GM15510 (cell line): Measurements from ENCODE around the gene WASF3.

ENCODE experiments used
- POLR2A ChIP-seq: IDR thresholded peaks from 3 replicates; pipeline ENCODE4 v1.6.1; 2011; ENCODE audit warnings: borderline replicate concordance; ENCODE audit not compliant: insufficient read length; ENCODE audit errors: extremely low read depth

WASF3 gene

DNA sequence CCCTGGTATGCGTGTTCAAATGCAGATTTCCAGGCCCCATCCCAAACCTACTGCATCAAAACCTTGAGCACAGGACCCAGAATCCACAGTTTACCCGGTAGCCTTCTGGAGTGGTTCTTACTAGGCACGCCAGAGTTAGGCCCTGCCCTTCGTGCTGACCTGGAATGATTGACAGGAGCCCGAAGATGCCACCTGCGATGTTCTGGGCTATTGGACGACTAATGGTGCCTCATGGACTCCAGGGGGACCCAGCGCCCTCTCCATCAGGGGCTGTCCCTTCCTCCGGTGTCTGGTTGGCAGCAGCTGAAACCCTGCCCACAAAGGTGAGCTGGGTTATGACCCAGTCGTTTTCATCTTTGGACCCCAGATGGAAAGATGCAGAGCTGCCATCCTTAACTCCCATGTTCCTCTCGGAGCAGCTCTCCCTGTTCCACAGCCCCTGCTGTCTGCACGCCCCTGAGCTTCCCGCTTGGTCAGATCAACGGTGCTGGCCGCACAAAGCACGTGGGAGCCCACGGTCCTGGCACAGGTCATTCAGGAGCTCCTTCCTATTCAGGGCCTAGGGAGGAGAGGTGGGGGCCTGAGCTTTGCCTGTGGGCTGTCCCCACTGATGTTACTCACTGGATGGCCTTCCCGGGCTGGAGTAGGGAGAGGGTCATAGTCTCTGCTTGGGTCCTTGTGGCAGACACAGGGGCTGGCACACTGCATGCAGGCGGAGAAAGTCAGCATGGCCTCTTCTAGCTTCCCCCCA is 137.3 kb downstream of the WASF3 start:
- no peak for TF ChIP-seq POLR2A

DNA sequence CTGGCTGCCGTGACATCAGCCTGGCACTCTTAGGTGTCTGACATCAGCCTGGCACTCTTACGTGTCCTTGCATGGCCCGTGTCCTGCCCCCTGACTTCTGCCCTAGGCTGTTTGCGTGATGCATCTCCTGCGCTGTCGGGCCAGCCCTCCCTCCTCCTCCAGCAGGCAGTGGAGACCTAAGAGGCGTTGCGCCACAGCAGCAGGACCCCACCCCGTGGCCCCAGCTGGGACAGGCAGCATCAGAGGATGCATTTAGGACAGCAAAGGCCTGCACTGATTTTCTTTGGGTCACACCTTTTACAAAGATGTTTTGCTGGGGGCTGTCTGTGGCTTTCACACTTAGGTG is 137.8 kb downstream of the WASF3 start:
- no peak for TF ChIP-seq POLR2A

DNA sequence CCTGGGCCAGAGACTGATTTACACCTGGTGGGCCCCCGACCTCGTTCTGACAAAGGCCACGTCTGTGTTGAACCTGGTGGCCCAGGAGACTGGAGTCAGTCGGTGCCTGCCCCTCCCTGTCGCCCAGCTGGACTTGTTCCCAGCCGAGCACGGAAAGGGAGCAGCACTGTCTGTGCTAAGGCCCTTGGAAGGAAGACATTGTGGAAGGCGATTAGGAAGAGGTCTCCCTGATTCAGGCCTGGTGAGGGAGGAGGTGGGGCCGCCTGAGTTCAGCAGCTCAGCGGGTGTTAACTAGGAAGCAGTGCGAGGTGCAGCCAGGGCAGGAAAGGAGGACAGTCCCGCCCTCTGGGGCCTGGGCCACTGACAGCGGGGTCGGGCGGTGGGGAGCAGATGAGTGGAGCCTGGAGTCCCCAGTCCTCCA is 138.4 kb downstream of the WASF3 start:
- no peak for TF ChIP-seq POLR2A

DNA sequence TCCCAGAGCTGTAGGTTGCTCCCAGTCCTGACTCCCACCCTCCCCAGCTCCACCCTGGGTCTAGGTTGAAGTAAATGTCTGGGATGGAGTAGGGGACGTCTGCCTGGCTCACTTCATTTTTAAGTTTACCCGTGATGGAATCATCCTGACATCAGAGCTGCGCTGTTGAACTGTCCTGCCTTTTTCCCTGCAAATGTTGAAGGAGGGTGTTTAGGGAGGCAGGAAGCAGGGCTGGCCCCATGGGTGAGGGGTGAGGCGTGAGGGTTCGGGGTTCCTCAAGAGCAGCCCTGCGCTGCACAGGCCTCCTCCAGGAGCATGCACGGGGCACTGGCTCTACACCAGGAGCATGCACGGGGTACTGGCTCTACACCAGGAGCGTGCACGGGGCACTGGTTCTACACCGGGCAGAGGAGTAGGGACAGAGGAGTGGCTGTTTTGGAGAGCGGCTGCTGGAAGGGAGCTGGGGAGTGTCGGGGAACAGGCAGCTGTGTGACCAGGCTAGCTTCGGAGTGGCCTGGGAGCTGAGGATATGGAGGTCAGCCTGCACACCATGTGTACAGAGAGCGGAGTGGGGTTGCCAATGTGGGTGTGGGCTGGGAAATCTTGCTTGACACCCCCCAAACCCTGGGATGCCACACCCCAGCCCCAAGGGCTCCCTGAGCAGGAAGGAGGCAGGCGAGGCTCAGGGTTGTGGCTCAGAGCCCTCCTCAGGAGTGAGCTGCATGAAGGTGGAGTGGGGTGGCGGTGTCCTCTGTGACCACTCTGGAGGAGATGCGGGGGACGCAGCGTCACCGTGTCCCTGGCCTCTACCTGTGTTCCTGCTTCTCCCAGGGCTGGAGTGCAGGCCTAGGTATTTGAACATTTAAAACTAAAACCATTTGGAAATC is 139.8 kb downstream of the WASF3 start:
- no peak for TF ChIP-seq POLR2A

DNA sequence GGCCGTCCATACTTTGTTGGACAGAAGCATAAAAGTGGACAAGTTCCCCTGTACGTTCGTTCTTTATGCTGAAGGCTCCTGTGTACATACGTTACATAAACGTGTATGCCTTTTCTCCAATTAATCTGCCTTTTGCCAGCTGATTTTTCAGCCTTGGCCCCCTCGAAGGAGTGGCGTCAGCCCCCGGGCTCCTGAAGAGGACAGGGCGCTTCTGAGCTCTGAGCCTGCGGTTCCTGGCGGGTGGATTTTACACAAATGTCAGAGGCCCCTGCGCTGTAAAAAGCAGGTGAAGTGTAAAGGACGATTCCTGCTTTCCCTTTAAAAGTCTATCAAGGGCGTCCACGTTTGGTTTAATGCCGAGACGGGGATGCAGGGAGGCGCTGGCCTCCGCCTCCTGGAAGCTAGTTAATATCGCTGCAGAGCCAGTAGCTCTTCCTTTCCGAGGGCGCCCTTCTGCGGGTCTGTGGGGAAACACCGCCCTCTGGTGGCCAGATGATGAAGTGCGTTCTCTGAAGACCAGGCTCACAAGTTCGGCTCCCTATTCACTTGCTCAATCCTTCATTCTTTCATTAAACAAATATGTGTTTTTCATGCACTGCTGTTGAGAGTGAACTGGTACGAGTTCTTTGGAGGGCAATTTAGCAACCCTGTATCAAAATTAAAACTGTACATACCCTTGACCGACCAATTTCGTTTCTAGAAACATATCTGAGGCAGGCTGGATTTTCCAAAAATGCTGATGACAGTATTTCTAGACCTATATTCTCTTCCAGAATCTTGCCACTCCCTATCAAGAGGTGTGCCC is 141.1 kb downstream of the WASF3 start:
- no peak for TF ChIP-seq POLR2A

DNA sequence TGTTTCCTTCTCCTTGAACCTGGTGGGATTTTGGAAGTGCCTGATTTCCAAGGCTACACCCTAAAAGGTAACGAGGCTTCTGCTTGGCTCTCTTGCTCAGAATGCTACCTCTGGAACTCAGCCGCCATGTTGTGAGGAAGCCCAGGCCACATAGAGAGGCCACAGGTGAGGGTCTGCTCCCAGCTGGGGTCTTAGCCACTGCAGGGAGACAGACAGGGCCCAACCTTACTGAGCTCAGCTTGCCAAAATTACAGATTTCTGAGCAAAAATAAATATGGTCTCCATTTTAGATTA is 141.7 kb downstream of the WASF3 start:
- no peak for TF ChIP-seq POLR2A

DNA sequence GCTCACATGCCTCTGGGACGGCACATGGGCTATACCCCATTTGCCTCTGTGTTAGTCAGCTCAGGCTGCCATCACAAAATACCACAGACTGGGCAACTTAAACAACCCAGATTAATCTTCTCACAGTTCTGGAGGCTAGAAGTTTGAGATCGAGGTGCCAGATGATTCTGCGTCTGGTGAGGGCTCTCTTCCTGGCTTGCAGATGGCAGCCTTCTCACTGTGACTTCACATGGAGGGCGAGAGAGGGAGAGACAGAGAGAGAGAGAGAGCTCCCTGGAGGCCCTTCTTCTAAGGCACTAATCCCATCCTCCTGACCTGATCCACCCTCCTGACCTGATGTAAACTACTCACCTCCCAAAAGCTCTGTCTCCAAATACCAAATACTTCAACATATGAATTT is 148.1 kb downstream of the WASF3 start:
- no peak for TF ChIP-seq POLR2A

DNA sequence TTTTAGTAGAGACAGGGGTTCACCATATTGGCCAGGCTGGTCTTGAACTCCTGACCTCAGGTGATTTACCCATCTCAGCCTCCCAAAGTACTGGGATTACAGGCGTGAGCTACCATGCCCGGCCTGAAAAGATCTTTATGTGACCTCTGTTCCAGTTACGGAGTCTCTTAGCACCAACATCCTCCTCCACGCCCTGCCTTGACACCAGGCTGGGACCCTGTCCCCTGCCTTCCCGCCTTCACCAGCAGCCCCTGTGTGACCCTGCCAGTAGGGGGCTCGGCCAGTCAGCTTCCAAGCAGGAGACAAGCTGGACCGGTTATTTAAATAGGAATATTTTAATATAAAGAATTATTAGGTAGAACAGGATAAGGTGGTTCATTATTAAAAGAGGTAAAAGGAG is 148.9 kb downstream of the WASF3 start:
- TF ChIP-seq POLR2A = no peak

DNA sequence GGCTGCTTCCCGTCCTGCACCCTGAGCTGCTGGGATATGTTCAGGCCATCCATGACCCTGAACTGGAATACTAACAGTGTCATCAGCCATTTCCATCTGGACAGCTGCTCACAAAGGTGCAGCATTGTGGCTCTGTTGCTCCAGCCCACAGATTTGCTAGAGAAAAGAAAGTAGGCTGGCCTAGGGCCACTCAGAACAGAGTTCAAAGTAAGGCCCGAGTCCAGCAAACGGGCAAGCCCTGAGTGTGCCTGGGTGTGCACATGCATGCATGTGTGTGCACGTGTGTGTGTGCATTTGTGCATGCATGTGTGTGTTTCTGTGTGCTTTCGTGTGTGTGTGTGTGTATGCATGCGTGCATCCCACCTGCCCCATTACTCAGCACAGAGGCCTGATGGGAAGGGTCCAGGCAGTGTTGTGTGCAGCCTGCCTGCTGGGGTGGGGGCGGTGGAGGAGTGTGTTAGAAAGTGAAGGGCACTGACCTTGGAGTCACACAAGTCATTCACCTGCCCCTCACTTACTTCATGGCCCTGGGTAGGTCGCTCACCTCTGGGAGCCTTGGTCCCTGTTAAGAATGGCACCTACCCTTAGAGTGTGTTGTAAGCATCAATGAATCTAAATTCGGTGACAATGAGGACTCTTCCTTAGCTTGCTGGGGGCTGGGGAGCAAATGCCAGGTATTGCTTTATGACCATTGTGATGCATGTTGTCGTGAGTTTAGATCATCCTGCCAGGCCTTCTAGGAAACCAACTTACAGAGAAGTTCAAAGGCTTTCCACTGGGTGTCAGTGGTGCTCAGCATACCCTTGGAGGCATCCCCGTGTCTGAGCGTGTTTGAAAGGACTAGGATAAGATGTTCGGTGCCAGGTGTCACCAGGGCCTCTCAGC is 149.9 kb downstream of the WASF3 start:
- TF ChIP-seq POLR2A = no peak

DNA sequence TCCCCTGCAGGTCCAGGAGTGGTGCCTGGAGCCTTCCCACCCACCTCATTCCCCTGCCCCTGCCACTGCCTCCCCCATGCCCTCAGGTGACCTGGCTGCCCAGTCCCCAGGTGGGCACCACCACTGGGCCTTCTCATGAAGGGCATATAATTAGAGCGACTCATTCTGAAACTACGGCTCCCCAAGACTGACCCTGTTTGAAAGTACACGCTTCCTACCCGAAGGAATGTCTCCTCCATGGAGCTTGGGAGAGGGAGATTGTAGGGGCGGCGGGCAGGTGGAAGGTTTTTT is 150.5 kb downstream of the WASF3 start:
- TF ChIP-seq POLR2A = no peak

DNA sequence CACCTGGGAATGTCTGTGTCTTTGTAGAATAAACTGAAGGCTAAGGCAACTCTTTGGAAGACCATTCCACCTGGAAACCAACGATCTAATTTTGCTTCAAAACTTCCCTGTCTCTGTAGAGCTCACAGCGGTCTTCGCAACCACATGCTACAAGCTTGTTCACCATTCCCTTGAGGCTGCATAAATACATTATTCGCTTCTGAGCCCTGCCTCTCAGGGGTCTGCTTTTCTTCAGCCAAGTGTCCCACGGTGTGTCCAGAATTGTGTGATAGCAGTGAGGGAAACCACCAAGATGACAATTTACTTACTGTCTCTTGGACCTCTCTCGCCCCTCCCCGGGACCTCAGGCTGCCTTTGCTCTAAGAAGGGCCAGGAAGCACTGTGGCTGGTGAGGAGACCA is 152.0 kb downstream of the WASF3 start:
- TF ChIP-seq POLR2A = no peak

DNA sequence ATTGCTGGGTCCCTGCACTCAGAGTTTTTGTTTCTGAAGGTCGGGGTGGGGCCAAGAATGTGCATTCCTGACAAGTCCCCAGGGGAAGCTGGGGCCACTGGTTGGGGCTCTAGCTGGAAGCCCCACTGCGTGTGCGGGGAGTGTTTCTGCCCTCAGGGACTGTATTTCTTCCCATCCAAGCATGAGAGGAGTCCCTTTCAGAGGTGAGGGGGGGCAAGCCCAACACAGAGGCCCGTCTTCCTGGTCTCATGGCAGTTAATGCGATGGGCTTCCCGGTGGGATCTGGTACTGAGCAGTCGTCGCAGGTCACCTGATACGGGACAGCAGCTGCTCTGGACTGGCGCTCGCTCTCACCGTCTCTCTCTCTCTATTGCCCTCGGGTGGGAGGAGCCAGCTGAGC is 152.7 kb downstream of the WASF3 start:
- TF ChIP-seq POLR2A = no peak

DNA sequence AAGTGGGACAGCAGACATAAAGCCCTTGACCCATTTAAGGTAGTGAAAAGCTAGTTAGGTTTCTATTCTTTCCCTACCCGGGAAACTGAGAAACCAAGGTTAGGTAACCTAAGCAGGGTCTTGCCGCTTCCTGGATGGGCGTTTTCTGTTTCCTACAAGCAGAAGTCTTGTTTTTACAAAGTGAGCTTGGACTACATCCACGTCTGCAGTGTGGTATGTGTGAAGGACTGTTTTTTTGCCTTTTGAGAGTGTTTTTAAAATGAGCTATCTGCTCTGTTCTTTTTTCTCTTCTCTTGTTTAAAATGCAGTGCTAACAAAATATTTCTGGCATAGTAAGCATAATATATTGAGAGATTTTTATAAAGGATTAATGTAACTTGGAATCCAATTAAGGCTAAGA is 153.7 kb downstream of the WASF3 start:
- no peak for TF ChIP-seq POLR2A

DNA sequence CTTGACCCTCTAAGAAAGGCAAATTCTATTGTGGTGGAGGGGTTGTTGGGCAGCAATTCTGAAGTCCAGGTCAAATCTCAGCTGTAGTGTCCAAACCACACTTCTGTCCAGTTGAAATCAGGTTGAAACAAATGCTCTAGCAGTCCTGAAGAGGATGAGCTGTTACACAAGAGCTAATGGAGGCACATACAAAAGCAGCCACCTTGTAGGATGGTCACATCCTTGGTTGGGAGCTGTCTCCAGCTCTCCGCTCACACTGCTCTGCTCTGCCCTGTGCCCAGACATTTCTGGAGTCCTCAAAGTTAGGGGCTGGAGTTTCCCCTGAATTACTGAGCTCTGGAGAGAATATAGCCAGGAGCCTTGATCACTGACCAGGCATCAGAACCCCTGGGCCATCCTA is 155.9 kb downstream of the WASF3 start:
- TF ChIP-seq POLR2A = no peak

DNA sequence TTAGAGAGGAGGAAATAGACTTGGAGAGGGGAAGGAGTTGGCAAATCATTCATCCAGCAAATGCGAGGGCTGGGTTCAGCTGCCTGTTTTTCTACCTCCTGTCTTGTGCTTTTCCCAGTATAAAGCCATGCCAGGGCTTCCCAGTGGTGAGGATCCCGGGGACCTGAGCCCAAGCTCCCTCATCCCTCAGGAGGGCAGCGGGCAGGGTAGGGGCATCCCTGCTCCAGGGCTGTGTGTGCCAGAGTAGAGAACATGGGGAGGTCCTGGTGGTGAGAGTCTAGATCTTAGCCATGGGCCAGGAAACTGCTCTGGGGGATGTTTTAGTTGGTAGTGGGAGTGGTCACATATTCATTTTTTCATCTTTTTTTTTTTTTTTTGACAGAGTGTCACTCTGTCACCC is 159.5 kb downstream of the WASF3 start:
- no peak for TF ChIP-seq POLR2A
